WERI-Rb-1 (cell line): ENCODE measurements around the gene PREPL.

Experiments used
- DNase-seq: peaks from one replicate; pipeline ENCODE4 v3.0.0-alpha.2; 2020
- H3K27ac ChIP-seq: fragments of 250-450 bp; sonication (Bioruptor Pico); 2 replicates; pipeline ENCODE4 v1.5.1; 2020; ENCODE audit warnings: mild to moderate bottlenecking, moderate library complexity
- H3K27me3 ChIP-seq: fragments of 250-450 bp; sonication (Bioruptor Pico); 2 replicates; pipeline ENCODE4 v1.5.1; 2021; ENCODE audit warnings: mild to moderate bottlenecking, low read depth, moderate library complexity; ENCODE audit not compliant: insufficient read depth, severe bottlenecking
- H3K36me3 ChIP-seq: fragments of 250-450 bp; sonication (Bioruptor Pico); 2 replicates; pipeline ENCODE4 v1.5.1; 2020; ENCODE audit warnings: mild to moderate bottlenecking, moderate library complexity
- H3K4me3 ChIP-seq: 2 replicates; pipeline ENCODE4 v1.5.1; 2011; ENCODE audit warnings: low read depth, mild to moderate bottlenecking, control low read depth, low read length
- H3K9me3 ChIP-seq: fragments of 250-450 bp; sonication (Bioruptor Pico); 2 replicates; pipeline ENCODE4 v1.5.1; 2021; ENCODE audit warnings: mild to moderate bottlenecking, moderate library complexity; ENCODE audit not compliant: severe bottlenecking
- TF ChIP-seq, protein P1 (sequence below): IDR thresholded peaks from 2 replicates; pipeline ENCODE4 v1.5.1; 2011; ENCODE audit warnings: low read depth, mild to moderate bottlenecking, control low read depth, inconsistent platforms, low read length

PREPL gene

DNA sequence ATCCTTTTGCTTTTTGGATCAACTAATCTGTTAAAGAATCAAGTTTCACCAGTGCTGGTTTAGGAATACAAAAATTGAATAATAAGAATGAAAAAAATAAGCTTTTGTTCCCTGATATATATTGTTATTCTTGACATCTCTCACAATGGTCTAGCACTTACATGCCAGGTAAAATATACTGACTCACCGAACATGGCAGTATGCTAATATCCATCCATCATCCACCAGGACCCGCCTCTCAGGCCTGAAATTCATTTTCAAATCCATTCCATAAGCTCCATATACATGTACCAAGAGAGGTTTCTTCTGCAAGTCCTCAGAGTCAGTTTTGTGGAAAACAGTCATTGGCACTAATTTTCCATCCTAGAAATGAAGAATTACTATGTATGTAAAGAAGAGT lies 32.5 kb downstream of the PREPL start:
- no peaks in the 10 kb centered on the region for H3K27me3 ChIP-seq
- no peak for DNase-seq
- TF ChIP-seq, protein P1, sequence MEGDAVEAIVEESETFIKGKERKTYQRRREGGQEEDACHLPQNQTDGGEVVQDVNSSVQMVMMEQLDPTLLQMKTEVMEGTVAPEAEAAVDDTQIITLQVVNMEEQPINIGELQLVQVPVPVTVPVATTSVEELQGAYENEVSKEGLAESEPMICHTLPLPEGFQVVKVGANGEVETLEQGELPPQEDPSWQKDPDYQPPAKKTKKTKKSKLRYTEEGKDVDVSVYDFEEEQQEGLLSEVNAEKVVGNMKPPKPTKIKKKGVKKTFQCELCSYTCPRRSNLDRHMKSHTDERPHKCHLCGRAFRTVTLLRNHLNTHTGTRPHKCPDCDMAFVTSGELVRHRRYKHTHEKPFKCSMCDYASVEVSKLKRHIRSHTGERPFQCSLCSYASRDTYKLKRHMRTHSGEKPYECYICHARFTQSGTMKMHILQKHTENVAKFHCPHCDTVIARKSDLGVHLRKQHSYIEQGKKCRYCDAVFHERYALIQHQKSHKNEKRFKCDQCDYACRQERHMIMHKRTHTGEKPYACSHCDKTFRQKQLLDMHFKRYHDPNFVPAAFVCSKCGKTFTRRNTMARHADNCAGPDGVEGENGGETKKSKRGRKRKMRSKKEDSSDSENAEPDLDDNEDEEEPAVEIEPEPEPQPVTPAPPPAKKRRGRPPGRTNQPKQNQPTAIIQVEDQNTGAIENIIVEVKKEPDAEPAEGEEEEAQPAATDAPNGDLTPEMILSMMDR = no peak
- no peak overlapping the region for H3K4me3 ChIP-seq
- H3K36me3 ChIP-seq = peaks cover 66% of the 10 kb centered on the region
- no peaks in the 10 kb centered on the region for H3K9me3 ChIP-seq
- H3K27ac ChIP-seq = no peak overlapping the region

DNA sequence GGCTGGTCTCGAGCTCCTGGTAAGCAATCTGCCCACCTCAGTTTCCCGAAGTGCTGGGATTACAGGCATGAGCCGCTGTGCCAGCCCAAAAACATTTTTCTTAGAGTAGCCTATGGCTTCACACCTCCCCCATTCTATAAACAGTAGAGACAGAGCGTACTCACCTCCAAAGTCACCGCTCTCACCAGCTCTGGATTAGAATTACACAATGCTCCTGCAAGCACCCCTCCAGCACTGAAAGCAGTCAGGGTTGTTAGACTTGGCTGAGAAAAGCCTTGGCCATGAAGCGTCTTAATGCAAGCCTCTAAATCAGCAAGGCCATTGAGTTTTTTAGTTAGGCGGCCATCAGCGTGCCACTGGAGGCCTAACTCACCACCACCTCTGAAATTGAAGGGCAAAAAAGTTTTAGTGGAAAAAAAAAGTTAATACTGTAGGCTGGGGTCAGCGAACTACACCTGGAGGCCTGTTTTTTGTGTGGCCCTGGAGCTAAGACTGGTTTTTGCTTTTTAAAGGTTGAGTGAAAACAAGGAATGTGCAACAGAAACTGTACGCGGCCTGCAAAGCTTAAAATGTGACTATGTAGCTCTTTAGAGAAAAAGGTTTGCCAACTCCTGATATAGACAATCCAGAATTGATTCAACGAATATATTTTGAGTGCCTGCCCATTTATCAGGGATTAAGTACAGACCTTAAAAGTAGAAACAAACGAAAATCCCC lies 34.6 kb downstream of the PREPL start:
- TF ChIP-seq, protein P1 = no peak
- no peak overlapping the region for H3K27ac ChIP-seq
- no peaks in the 10 kb centered on the region for H3K9me3 ChIP-seq
- DNase-seq = no peak
- H3K4me3 ChIP-seq = no peak overlapping the region
- no peaks in the 10 kb centered on the region for H3K27me3 ChIP-seq
- peaks cover 73% of the 10 kb centered on the region for H3K36me3 ChIP-seq

DNA sequence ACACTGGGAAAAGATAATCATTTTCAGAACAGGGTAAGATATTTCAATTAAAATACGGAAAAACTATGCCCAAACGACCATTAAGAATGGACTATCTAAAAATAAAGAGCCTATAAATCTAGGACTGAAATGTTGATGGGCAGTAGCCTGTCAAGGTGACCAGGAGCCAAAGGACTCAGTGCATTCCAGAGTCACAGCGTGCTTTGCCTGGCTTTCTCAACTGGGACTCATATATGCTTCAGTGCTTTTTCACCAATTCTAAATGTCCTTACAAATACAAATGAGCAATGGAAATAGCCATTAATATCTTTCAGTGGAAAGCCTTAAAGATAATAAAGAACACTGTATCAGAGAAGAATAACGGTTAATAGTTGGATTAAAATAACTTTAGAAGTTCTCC lies 35.4 kb downstream of the PREPL start:
- no peak overlapping the region for H3K27ac ChIP-seq
- no peaks in the 10 kb centered on the region for H3K27me3 ChIP-seq
- H3K4me3 ChIP-seq = no peak overlapping the region
- no peak for DNase-seq
- TF ChIP-seq, protein P1 = no peak
- no peaks in the 10 kb centered on the region for H3K9me3 ChIP-seq
- H3K36me3 ChIP-seq = peaks cover 73% of the 10 kb centered on the region

DNA sequence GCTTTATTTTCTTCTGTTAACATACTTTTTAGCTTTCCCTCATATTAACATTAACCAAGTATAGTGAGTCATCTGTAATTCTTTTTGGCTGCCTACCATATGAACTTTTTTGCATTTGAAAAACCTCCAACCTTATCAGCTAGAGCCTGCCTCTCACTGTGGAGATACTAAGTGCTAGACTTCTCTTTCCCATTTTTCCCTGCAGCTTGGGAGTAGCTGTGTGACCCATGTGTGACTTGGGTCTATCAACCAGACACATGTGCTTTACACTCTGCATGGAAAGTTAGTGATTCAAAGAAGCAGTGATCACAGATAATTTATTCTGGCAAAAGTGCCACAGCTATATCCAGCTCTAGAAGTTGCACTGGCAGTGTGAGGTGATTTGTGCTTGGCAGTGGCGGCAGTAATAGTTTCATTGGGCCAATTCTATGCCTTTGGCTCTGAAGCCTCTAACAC lies 36.3 kb downstream of the PREPL start:
- Histone ChIP-seq H3K4me3 (no peak overlapping the region), H3K27me3 (no peaks in the 10 kb centered on the region), H3K27ac (no peak overlapping the region), H3K36me3 (peaks cover 78% of the 10 kb centered on the region), H3K9me3 (no peaks in the 10 kb centered on the region)
- TF ChIP-seq, protein P1 = no peak
- no peak for DNase-seq

DNA sequence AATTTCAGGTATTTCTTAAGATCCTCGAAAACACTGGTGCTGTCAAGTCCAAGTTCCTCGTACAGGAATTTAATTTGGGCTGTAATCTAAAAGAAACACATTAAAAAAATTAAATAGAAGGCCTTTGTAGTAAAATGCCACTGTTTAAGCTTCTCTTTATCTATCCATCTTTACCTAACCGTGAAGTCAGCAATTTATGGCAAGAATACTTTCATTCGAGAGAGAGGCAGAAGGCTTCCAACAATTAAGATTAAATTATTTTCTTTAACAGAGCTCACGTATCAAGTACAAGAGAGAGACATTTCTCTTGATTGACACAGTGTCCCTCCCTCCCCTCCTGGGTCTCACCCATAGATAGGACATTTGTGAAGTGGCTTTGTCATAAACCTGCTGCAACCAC lies 39.9 kb downstream of the PREPL start:
- H3K36me3 ChIP-seq = peaks cover 67% of the 10 kb centered on the region
- TF ChIP-seq, protein P1 = no peak
- H3K27me3 ChIP-seq = no peaks in the 10 kb centered on the region
- H3K27ac ChIP-seq = no peak overlapping the region
- no peaks in the 10 kb centered on the region for H3K9me3 ChIP-seq
- no peak overlapping the region for H3K4me3 ChIP-seq
- no peak for DNase-seq

DNA sequence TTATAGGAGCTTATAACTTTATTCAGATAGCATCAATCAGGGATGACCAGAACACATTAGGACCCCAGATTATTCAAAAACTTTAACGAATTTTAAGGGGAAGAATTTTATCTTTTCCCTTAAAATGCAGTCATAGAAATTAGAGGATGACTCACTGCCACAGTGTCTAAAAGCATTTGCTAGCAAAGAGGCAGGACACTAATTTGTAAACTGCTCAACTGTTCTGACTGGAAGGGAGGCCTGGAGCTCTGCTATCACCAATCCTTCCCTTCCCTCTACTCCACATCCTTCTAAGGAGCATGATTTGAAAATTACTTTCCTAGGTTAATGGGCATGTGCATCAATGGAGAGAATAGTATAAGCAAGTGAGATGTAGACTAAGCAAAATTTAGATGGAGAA lies 40.5 kb downstream of the PREPL start:
- no peak for DNase-seq
- no peak overlapping the region for H3K4me3 ChIP-seq
- no peak overlapping the region for H3K27ac ChIP-seq
- no peaks in the 10 kb centered on the region for H3K27me3 ChIP-seq
- H3K9me3 ChIP-seq = no peaks in the 10 kb centered on the region
- TF ChIP-seq, protein P1 = no peak
- H3K36me3 ChIP-seq = peaks cover 68% of the 10 kb centered on the region
